GM12878 (cell line): ENCODE results near the gene ZNF581. TPM values are rescaled to one million over a fixed set of nuclear protein-coding genes. Genes with fewer than 3 reads are reported as not detected.
A peak's percentile ranks its signal among the peaks of the same experiment; 100 is the strongest.

Experiments
- ASH2L ChIP-seq: fragments of 300-600, 200-600 bp; sonication (generic); IDR thresholded peaks from 2 replicates; pipeline ENCODE4 v1.6.1; 2017; ENCODE audit warnings: low read depth, mild to moderate bottlenecking, borderline replicate concordance
- BCL11A ChIP-seq: IDR thresholded peaks from 2 replicates; pipeline ENCODE4 v1.6.1; 2011; ENCODE audit warnings: low read depth, low read length
- BHLHE40 ChIP-seq, 2 experiments: fragments of 450-650 bp in 1 of 2; IDR thresholded peaks; 2 replicates each; pipeline ENCODE4 v1.6.1; 2011 to 2017; ENCODE audit warnings: low read depth in 2 of 2, borderline replicate concordance in 1 of 2, improper control_type of control experiment in 1 of 2, low read length in 1 of 2, mild to moderate bottlenecking in 1 of 2
- CBFB ChIP-seq: IDR thresholded peaks from 2 replicates; pipeline ENCODE4 v1.6.1; 2016; ENCODE audit warnings: antibody characterized with exemption, low read depth
- CHD4 ChIP-seq: fragments of 200-600 bp; sonication (generic); IDR thresholded peaks from 2 replicates; pipeline ENCODE4 v1.6.1; 2016; ENCODE audit warnings: mild to moderate bottlenecking
- EGR1 ChIP-seq, 2 experiments: IDR thresholded peaks; 1 replicate in 1 of 2; 2 replicates in 1 of 2; pipeline ENCODE4 v1.6.1; 2011 to 2012; ENCODE audit warnings: low read depth in 2 of 2, low read length in 2 of 2, borderline replicate concordance in 1 of 2, mild to moderate bottlenecking in 1 of 2, moderate library complexity in 1 of 2
- IKZF2 ChIP-seq, 2 experiments: fragments of 450-650 bp; IDR thresholded peaks; 2 replicates each; pipeline ENCODE4 v1.6.1; 2017; ENCODE audit warnings: mild to moderate bottlenecking in 2 of 2, moderate library complexity in 2 of 2
- MTA2 ChIP-seq: fragments of 450-650 bp; IDR thresholded peaks from 2 replicates; pipeline ENCODE4 v1.6.1; 2016; ENCODE audit warnings: low read depth, mild to moderate bottlenecking, moderate library complexity
- PAX8 ChIP-seq: fragments of 450-650 bp; IDR thresholded peaks from 2 replicates; pipeline ENCODE4 v1.6.1; 2017; ENCODE audit warnings: mild to moderate bottlenecking, moderate library complexity
- RB1 ChIP-seq: fragments of 450-650 bp; formaldehyde crosslinking; IDR thresholded peaks from 2 replicates; pipeline ENCODE4 v1.6.1; 2017; ENCODE audit warnings: mild to moderate bottlenecking, borderline replicate concordance
- RELA ChIP-seq: fragments of 450-650 bp; IDR thresholded peaks from 2 replicates; pipeline ENCODE4 v1.8.0; 2014; ENCODE audit warnings: borderline replicate concordance; ENCODE audit not compliant: partially characterized antibody
- RFX5 ChIP-seq: IDR thresholded peaks from 2 replicates; pipeline ENCODE4 v1.6.1; 2011; ENCODE audit warnings: low read depth, low read length, improper control_type of control experiment
- YY1 ChIP-seq: IDR thresholded peaks from 2 replicates; pipeline ENCODE4 v1.6.1; 2011; ENCODE audit warnings: low read depth, mild to moderate bottlenecking, low read length
- ZBTB11 ChIP-seq: fragments of 450-650 bp; formaldehyde crosslinking; IDR thresholded peaks from 2 replicates; pipeline ENCODE4 v1.5.0; 2022; ENCODE audit warnings: mild to moderate bottlenecking, missing genetic modification characterization
- ZNF622 ChIP-seq: fragments of 450-650 bp; IDR thresholded peaks from 2 replicates; pipeline ENCODE4 v1.6.1; 2017; ENCODE audit warnings: mild to moderate bottlenecking, inconsistent platforms
- polyA plus RNA-seq, 11 experiments: library from polyadenylated mRNA; depleted of rRNA in 4 of 11; unstranded in 6 of 11; stranded (reverse) in 5 of 11; fragments of >200 nt; fragmentation: Nextera tagmentation in 4 of 11; fragmentation: Illumina TruSeq in 1 of 11; extraction: Ambion mirVana in 4 of 11; extraction: Trizol in 1 of 11; gene quantifications; 1 replicate in 1 of 11; 2 replicates in 10 of 11; pipeline versions ENCODE4 v1.2.1 to v1.2.3, GENCODE V29; 2011 to 2016; ENCODE audit warnings: inconsistent platforms in 2 of 11, missing spikeins in 2 of 11, low read depth in 1 of 11
- total RNA-seq, 4 experiments: library from RNA; depleted of rRNA in 3 of 4; stranded (reverse); fragments of >200 nt in 3 of 4; fragmentation: Illumina TruSeq in 1 of 4; extraction: Trizol in 1 of 4; gene quantifications; 2 replicates each; pipeline versions ENCODE4 v1.2.1 to v1.2.3, GENCODE V29; 2013 to 2021
- TF ChIP-seq, protein P1 (sequence below): IDR thresholded peaks from 2 replicates; pipeline ENCODE4 v1.6.1; 2011; ENCODE audit warnings: mild to moderate bottlenecking, low read depth, low read length, moderate library complexity; ENCODE audit not compliant: insufficient replicate concordance
- TF ChIP-seq, protein P2 (sequence below): fragments of 450-650 bp; IDR thresholded peaks from 2 replicates; pipeline ENCODE4 v1.6.1; 2016; ENCODE audit warnings: mild to moderate bottlenecking
- TF ChIP-seq, protein P3 (sequence below): fragments of 450-650 bp; IDR thresholded peaks from 2 replicates; pipeline ENCODE4 v1.6.1; 2016; ENCODE audit warnings: mild to moderate bottlenecking, moderate library complexity, borderline replicate concordance

The ZNF581 gene
- total and polyA plus RNA-seq, 10 of the 15 experiments (the other 5 are each of a cell fraction or from before 2014, with no cell fraction given): 4.7 to 45.4 (median 22.2) TPM

DNA sequence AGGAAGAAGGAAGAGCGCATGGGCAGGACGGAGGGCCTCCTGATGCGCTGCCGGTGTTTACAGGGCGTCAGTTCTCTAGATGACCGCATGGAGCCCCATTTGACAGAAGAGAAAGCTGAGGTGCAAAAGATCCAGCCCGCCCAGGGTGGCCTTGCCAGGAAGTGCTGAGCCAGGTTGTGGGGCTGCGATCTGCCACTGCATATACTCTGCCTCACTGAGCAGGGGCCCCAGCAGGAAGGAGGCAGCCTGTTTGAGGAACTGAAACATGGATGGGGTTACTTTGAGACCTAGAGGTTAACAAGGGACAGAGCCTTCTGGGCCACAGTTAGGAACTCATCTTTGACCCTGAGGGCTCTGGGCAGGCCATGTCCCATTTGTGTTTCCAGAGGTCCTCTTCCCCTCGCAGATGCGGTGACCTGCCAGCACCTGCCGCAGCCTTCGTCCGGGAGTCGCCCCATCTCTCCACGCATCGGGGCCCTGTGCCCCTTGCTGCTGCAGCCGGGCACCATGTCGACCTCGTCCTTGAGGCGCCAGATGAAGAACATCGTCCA lies 34.7 kb downstream of the ZNF581 start (continued):
- TF ChIP-seq CHD4: no peak
- peak; percentile 64; the same call in 1 of the 2 replicates for TF ChIP-seq MTA2
- TF ChIP-seq, protein P1, sequence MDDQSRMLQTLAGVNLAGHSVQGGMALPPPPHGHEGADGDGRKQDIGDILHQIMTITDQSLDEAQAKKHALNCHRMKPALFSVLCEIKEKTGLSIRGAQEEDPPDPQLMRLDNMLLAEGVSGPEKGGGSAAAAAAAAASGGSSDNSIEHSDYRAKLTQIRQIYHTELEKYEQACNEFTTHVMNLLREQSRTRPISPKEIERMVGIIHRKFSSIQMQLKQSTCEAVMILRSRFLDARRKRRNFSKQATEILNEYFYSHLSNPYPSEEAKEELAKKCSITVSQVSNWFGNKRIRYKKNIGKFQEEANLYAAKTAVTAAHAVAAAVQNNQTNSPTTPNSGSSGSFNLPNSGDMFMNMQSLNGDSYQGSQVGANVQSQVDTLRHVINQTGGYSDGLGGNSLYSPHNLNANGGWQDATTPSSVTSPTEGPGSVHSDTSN: no peak
- TF ChIP-seq CBFB: no peak; the same call in 1 of the 2 replicates
- no peak for TF ChIP-seq PAX8
- 0 out of 2 replicates have a peak, but pooled peaks have one; percentile 45 for TF ChIP-seq RFX5
- TF ChIP-seq RELA: peak; percentile 13
- TF ChIP-seq RB1: peak; percentile 22; the same call in 1 of the 2 replicates
- peak; percentile 81 to 82; a peak in 3 of 4 replicates for TF ChIP-seq IKZF2 (IDR thresholded peaks at IDR 0.05)
- TF ChIP-seq ZBTB11: no peak
- 0 out of 4 replicates have a peak, but pooled peaks of 1 of the 2 experiments have one; percentile 16 for TF ChIP-seq BHLHE40 (IDR thresholded peaks at IDR 0.05; ENCODE audit: borderline replicate concordance in 1 of 2, low read depth in 2 of 2, low read length in 1 of 2)
- TF ChIP-seq EGR1 (IDR thresholded peaks at IDR 0.05; ENCODE audit: borderline replicate concordance in 1 of 2, low read depth in 2 of 2, low read length in 2 of 2): peak in 1 of 2 experiments; percentile 45; a peak in 1 of 3 replicates
- TF ChIP-seq, protein P2, sequence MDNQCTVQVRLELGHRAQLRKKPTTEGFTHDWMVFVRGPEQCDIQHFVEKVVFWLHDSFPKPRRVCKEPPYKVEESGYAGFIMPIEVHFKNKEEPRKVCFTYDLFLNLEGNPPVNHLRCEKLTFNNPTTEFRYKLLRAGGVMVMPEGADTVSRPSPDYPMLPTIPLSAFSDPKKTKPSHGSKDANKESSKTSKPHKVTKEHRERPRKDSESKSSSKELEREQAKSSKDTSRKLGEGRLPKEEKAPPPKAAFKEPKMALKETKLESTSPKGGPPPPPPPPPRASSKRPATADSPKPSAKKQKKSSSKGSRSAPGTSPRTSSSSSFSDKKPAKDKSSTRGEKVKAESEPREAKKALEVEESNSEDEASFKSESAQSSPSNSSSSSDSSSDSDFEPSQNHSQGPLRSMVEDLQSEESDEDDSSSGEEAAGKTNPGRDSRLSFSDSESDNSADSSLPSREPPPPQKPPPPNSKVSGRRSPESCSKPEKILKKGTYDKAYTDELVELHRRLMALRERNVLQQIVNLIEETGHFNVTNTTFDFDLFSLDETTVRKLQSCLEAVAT: no peak; the same call in none of the 2 replicates
- no peak for TF ChIP-seq ZNF622
- no peak; the same call in 1 of the 2 replicates for TF ChIP-seq BCL11A
- TF ChIP-seq, protein P3, sequence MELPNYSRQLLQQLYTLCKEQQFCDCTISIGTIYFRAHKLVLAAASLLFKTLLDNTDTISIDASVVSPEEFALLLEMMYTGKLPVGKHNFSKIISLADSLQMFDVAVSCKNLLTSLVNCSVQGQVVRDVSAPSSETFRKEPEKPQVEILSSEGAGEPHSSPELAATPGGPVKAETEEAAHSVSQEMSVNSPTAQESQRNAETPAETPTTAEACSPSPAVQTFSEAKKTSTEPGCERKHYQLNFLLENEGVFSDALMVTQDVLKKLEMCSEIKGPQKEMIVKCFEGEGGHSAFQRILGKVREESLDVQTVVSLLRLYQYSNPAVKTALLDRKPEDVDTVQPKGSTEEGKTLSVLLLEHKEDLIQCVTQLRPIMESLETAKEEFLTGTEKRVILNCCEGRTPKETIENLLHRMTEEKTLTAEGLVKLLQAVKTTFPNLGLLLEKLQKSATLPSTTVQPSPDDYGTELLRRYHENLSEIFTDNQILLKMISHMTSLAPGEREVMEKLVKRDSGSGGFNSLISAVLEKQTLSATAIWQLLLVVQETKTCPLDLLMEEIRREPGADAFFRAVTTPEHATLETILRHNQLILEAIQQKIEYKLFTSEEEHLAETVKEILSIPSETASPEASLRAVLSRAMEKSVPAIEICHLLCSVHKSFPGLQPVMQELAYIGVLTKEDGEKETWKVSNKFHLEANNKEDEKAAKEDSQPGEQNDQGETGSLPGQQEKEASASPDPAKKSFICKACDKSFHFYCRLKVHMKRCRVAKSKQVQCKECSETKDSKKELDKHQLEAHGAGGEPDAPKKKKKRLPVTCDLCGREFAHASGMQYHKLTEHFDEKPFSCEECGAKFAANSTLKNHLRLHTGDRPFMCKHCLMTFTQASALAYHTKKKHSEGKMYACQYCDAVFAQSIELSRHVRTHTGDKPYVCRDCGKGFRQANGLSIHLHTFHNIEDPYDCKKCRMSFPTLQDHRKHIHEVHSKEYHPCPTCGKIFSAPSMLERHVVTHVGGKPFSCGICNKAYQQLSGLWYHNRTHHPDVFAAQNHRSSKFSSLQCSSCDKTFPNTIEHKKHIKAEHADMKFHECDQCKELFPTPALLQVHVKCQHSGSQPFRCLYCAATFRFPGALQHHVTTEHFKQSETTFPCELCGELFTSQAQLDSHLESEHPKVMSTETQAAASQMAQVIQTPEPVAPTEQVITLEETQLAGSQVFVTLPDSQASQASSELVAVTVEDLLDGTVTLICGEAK: no peak
- TF ChIP-seq ASH2L: 0 out of 2 replicates have a peak, but pooled peaks have one; percentile 55
- TF ChIP-seq YY1: 0 out of 2 replicates have a peak, but pooled peaks have one; percentile 34
